Measurements from ENCODE around the gene ADAMTS9. TPM values are rescaled to one million over a fixed set of nuclear protein-coding genes. Genes with fewer than 3 reads are reported as not detected.
A peak's percentile ranks its signal among the peaks of the same experiment; 100 is the strongest.

The ADAMTS9 gene, protein sequence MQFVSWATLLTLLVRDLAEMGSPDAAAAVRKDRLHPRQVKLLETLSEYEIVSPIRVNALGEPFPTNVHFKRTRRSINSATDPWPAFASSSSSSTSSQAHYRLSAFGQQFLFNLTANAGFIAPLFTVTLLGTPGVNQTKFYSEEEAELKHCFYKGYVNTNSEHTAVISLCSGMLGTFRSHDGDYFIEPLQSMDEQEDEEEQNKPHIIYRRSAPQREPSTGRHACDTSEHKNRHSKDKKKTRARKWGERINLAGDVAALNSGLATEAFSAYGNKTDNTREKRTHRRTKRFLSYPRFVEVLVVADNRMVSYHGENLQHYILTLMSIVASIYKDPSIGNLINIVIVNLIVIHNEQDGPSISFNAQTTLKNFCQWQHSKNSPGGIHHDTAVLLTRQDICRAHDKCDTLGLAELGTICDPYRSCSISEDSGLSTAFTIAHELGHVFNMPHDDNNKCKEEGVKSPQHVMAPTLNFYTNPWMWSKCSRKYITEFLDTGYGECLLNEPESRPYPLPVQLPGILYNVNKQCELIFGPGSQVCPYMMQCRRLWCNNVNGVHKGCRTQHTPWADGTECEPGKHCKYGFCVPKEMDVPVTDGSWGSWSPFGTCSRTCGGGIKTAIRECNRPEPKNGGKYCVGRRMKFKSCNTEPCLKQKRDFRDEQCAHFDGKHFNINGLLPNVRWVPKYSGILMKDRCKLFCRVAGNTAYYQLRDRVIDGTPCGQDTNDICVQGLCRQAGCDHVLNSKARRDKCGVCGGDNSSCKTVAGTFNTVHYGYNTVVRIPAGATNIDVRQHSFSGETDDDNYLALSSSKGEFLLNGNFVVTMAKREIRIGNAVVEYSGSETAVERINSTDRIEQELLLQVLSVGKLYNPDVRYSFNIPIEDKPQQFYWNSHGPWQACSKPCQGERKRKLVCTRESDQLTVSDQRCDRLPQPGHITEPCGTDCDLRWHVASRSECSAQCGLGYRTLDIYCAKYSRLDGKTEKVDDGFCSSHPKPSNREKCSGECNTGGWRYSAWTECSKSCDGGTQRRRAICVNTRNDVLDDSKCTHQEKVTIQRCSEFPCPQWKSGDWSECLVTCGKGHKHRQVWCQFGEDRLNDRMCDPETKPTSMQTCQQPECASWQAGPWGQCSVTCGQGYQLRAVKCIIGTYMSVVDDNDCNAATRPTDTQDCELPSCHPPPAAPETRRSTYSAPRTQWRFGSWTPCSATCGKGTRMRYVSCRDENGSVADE (N-terminal part only)
- 8.2 TPM for total RNA-seq

DNA sequence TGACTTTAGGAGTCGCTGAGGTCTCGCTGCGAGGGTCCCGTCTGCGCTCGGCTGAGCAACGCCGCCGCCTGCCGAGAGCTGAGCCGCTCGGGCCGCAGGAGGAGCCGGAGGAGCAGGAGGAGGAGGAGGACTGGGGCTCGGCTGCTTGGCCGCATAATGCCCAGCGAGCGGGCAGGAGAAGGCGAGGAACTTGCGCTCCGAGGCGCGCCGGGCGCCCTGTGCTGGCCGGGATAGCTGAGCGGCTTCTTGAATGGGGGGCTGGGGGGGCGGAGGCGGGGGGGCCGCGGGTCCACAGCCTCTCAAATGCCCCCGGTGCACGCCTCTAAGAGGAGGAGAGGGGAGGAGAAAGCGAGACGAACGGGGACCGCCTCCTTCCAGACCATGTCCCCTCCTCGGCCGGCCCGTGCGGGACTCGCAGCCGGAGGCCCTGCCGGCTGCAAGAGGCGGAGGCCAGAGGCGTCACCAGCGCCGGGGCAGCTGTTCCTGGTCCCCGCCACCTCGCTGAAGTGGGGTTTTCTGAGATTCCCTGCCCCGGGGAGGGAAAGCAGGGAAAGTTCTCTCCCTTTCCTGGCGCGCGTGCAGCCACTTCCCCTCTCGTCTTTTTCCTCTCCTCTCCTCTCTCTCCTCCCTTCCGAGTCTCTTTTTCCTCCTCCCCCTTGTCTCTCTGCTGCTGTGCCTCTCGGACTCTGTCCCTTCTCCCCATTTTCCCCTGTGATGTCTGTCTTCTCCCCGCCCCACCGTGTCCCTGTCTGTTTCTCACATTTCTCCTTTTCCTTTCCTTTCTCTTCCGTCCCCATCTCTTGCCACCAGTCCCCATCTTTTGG lies at the start of gene ADAMTS9:
Gene ADAMTS9 (minus strand): TSS at position 220 of the 824 bp plus-strand sequence. CDS start 343 bp downstream, outside the sequence.
- peak; percentile 53 for DNase-seq (ENCODE audit: low spot score)

DNA sequence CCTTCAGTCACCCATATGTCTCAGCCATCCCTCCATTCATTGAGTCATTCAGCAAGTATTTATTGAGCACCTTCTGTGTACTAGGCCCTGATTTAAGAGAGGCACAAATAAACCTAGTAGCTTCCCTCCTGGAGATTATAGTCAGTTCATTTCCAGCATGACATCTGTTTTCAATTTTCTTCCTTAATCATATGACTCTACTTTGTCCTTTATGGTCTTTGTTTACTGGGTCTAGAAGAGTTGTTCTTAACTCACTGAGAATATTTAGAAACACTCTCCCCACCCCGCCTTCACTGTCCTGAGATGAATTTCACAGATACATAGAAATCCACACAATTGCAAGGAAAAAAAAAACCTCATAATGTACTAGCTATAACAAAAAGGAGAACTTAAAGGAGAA lies 44.8 kb upstream of the ADAMTS9 start:
- DNase-seq (ENCODE audit: low spot score) = no peak

DNA sequence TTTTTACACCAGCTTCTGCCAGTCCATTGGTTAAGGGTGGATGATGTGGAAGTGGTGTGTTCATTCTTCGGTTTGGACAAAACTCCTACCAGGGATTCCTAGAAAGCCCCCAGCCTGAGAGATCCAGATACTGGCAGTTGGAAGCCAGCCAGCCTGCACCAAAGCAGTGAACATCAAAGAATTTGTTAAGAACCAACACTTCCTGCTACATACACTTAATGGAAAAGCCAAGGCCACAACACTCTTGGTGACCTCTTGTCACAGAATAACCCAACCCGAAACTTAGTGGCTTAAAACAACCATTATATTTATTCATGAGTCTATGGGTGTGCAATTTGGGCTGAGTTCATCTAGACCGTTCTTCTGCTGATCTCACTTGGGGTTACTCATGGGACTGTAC lies 42.9 kb upstream of the ADAMTS9 start:
- no peak for DNase-seq (ENCODE audit: low spot score)

DNA sequence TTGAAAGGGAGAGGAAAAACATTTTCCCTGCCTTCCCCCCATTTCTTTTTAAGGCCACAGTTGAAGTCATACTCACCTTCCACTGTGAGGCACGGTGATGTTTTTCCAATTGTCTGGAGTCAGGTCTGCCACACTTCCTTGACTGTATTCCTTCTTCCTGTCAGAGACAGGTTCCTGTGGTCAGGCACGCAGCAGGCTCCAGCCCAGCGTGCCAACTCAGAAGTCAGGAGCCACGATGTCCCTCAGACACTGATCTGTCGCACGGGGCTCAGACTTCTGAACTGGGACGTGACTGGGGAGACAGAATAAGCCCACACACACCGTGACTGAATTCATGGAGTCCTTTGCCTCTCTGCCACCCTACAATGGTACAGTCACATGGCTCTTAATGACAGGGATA lies 41.2 kb upstream of the ADAMTS9 start:
- DNase-seq (ENCODE audit: low spot score) = no peak

DNA sequence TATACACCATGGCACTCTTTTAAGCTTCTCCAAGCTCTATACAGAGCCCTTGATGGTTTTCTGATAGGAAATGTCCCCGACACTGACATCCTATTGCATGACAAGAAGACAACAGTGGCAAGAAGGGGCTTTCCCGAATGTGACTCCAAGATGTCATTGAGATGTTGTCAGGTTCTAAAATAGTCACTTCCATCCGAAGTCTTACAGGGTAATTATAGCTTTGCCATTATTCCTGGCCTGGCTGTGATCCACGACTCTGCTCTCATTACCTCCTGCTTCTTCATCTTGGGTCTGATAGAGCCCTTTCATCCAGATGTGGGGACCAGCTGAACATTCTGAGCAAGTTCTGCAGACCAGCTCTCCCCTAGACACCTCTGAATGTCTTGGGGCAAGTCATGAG lies 40.6 kb upstream of the ADAMTS9 start:
- no peak for DNase-seq (ENCODE audit: low spot score)

DNA sequence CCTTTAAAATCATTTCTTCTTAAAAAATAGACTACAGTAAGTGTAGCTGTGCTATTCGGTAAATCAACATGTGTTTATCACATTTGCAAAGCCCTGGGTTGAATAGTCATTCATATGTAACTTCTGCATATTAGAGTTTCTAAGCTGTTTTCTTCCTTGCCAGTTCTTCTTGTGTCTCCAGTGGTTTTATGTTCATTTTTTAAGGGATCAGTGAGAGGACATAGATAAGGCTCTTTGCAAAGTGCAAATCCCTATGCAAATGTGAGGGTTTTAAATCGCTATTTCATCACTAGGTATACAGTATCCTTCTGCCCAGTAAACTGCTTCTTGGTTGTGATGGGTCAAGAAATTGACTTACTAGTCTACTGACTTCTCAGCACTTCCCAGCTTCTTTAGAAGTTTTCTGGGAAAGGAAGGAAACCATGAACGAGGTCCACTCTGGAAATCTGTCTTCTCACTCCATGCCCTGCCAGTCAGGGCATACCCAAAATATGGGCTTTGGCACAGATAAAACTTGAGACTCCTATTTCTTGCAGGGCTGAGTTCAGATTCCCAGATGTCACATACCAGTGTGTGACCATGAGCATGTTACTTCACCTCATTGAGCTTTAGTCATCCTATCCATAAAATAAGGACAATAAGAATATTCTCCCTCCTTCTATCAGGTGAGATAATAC lies 38.8 kb upstream of the ADAMTS9 start:
- DNase-seq (ENCODE audit: low spot score) = no peak

DNA sequence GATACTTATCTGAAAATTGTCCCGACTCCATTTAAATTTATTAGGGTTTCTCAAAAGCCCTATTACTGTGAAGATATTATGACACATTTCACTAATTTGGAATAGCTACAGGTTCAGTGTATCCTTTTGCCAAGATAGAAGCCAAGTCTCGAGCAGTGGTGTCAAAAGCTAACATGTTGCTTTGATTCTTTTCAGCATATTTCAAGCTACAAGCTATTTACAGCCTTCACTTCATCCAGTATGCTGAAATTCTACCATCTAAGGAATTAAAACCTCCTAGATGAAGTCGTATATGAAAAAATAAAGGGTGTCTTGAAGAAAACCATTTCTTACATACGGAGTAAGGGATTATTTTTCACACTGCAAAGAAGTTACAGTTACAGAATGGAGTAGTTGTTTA lies 31.2 kb upstream of the ADAMTS9 start:
- no peak for DNase-seq (ENCODE audit: low spot score)

DNA sequence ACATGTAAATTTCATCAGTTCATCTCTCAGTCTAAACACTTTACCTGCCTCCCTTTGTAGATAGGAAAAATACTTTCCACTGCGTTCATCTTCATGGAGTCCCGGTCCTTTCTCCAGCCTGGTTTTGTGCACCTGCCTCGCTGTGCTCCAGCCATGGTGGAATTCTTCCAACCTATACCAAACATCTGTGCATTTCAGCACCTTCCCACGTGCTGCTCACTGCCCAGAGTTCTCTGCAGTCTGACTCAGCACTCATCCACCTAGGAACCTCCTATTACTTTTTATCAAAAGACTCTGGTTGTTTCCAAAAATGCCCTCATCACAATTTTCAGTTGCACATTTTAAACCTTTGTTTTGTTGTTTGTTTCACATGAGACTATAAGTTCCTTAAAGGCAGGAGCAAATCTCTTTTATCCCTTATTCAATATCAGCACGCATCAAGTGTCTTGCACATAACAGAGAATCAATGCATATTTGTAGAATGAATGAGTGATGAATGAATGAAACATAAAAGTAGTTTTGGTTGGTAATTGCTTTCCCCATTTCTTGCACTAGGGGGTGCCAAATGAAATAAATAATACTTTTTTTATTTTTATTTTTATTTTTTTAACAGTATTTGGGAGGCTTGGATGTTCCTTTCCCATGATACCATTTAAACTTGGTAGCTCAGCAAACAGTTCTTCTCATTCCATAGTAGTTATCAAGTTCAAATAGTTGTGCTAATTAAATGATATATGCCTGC lies 30.2 kb upstream of the ADAMTS9 start:
- no peak for DNase-seq (ENCODE audit: low spot score)

DNA sequence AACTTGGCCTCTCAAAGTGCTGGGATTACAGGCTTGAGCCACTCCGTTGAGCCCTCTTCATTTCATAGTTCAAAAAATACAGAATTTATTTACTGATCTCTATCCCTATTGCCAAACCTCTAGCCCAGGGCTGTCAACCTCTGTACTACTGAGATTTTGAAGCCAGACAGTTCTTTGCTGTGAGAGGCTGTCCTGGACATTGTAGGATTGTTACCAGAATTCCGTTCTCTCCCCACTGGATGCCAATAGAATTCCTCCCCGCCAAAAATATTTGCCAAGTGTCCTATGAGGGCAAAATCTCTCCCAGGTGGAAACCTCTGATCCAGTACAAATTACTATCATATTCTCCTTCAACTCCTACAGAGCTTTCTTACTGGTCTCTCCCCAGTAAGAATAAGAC lies 29.6 kb upstream of the ADAMTS9 start:
- DNase-seq (ENCODE audit: low spot score) = no peak

DNA sequence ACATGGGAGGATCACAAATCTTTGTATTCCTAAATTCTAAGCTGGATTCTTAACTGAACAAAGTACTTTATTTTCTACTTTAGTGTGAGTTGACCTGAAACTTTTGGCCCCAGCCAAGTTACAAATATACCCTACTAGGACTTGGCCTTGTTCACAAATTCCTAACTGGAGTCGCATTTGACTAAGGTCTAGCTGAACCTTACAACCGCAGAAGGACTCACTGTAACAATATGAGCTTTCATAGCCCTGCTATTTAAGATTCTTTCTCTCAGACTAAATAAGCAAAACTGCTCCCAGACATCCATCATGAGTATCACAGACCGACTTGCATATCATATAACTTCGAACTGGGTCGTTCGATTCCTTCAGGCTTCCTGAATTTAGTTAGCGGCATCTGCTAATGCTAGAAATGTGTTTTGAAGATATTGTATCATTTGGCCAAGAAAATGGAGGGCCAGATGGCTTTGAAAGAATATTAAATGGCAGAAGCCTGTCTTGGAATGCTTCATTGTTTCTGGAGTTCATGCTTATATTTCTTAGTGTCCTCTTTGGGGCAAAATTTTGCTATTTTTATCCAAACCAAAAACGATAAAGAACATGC lies 28.4 kb upstream of the ADAMTS9 start:
- DNase-seq (ENCODE audit: low spot score) = no peak

DNA sequence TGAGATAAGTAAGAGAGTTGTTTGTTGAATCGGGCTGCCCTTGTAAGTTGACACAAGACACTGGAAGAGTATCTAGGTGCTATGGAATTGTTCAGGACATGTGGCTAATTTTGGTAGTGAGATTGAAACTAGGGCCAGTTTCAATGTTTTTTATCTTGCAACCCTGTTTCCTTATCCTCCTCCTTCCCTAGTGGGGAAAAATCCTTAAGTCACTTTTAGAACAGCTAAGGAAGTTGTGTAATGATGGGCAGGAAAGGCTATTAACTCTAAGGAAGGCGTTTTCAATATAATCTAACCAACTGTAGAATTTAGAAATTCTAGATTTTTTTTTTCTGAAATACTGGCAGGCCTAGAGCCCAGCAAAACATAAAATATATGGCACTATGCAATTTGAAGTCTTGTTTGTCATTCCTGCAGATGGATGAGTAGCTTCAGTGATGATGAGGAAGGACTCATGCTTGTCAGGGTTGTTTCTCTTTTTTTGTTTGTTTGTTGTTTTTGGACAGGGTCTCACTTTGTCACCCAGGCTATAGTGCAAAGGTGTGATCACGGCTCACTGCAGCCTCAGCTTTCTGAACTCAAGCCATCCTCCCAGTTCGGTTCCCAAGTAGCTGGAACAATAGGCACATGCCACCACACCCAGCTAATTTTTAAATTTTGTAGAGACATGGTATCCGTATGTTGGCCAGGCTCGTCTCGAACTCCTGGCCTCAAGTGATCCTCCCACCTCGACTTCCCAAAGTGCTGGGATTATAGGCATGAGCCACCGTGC lies 27.6 kb upstream of the ADAMTS9 start:
- no peak for DNase-seq (ENCODE audit: low spot score)

DNA sequence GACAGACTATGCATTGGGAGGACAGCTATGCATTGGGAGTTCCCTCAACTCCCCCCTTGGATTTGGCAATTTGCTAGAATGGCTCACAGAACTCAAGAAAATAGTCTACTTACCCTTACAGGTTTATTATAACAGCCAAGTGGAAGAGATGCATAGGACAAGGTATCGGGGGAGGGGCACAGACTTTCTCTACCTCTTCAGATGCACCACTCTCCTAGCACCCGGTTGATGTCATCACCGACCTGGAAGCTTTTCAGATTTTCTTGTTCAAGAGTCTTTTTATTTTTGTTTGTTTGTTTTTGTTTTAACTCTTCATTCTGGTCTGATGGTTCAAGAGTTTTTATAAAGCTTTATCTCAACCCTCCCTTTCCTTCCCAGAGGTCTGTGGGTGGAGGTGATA lies 20.7 kb upstream of the ADAMTS9 start:
- DNase-seq (ENCODE audit: low spot score) = no peak

DNA sequence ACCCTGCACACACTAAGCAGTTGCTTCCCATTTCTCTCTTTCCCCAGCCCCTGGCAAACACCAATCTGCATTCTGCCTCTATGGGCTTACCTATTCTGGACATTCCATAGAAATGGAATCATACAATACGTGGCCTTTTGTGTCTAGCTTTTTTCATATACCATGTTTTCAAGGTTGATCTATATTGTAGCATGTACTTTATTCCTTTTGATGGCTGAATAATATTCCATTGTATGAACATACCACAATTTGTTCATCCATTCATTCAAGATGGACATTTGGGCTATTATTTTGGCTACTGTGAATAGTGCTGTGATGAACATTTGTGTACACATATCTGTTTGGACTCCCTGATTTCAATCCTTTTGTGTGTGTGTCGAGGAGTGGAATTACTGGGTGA lies 18.1 kb upstream of the ADAMTS9 start:
- no peak for DNase-seq (ENCODE audit: low spot score)

DNA sequence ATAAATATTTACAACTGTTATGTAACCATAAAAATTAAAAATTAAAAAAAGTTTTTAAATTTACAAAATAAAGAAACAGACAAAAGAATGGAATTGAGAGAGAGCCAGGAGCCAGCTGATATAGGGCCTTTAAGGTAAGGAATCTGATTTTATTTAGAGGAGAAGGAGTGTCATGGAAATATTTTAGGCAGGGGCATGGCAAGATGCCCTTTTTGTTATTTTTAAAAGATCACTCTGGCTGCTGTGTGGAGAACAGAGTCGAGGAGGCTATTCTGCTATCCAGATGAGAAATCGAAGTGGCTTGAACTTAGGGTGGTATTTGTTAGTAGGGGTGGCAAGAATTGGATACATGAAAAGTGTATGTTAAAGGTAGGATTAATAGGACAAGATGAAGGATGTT lies 9.1 kb upstream of the ADAMTS9 start:
- no peak for DNase-seq (ENCODE audit: low spot score)

DNA sequence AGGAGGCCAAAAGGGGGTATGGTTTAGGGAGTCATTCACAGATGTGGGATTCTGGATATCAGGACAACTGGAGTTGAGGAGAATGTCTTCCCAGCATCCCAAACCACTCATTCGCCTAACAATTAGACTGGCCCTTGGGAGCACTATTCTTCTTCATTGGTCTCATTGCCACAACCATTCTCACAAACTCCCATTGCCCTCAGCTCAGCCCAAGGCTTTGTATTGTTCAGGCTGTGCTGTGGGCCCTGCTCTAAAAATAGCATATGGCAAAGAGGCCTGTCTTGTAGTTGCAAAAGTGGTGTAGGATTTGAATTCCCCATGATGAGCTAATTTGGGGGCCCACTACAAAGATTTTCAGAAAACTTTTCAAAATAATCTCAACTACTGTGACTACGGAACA lies 6.3 kb upstream of the ADAMTS9 start:
- no peak for DNase-seq (ENCODE audit: low spot score)

DNA sequence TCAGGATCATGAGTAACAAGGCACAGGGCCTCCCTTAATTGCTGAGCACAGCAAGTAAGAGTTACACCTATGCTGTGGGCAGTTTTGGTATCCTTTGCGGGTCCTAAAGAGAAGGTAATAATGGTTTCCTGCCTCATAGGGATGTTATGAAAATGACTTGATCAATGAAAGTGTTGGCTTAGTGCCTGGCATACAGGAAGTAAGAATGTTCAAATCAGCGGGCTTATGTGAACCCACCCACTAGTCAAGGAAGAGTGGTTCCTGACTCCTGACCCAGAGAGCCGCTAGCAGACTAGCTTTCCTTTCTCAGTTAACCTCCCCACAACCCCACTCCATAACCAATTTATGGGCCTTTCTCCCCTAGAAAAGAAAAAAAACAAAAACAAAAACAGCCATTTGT lies 5.2 kb upstream of the ADAMTS9 start:
- no peak for DNase-seq (ENCODE audit: low spot score)

DNA sequence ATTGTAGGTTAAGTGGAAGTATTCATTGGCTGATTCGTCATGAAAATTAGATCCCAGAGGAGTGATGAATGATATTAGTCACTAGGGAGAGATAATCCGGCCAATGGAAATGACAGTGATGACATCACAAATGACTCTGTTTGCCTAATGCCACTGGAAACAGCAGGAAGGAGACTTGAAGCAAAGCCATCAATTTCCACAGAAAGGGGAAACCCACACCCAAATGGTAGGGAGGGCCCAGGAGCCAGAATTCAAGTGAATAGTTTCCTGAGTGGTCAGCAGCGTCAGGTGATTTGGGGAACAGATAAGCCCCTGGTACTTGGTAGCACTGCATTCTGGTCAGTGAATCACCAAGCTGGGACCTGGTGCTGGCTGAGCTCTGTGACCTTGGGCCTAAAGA lies 3.3 kb upstream of the ADAMTS9 start:
- no peak for DNase-seq (ENCODE audit: low spot score)

DNA sequence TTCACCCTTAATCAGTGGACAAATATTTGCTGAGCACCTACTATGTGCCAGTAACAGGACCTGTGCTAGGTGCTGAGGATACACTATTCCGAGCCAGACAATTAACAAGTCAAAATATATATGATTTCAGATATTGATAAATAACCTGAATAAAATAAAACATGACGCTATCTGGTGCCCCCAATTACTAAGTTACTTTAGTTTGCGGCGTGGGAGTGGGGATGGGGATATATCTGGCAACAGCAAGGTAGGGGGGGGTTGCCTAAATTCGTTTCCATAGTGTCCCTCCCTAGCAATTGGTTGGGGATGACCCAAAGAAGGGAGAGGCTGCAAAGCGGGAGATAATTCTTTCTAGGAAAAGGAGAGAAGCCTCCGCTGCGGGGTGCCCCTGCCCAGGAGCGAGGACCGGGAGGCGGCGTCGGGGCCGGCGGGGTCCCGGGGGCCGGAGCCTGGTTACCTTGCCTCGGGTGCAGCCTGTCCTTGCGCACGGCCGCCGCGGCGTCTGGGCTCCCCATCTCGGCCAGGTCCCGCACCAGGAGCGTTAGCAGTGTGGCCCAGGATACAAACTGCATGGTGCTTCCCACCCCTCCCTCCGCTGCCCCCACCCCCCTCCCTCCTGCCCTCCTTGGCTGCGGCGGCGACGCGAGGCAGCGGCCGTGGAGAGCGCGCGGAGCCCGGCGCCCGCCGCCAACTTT lies 567 bp downstream of the ADAMTS9 start:
- no peak for DNase-seq (ENCODE audit: low spot score)

Measured in mucosa of gallbladder (tissue), 1 donor.